Neural cell (in vitro differentiated cells): Measurements from ENCODE around the gene TRAPPC2B.

Source experiments
- CTCF ChIP-seq: fragments of 450-650 bp; IDR thresholded peaks from 2 replicates; pipeline ENCODE4 v1.5.1; 2014; ENCODE audit warnings: antibody characterized with exemption, mild to moderate bottlenecking, moderate library complexity; ENCODE audit not compliant: poor library complexity, severe bottlenecking
- EP300 ChIP-seq: fragments of 450-650 bp; conservative IDR thresholded peaks from 2 replicates; pipeline ENCODE4 v1.6.1; 2014; ENCODE audit warnings: antibody characterized with exemption, mild to moderate bottlenecking, moderate library complexity; ENCODE audit not compliant: poor library complexity, severe bottlenecking
- EZH2 ChIP-seq: fragments of 200-600, 300-800 bp; shearing (Covaris generic), sonication (generic); IDR thresholded peaks from 2 replicates; pipeline ENCODE4 v1.6.1; 2014; ENCODE audit warnings: antibody characterized with exemption, low read length, borderline replicate concordance, mild to moderate bottlenecking; ENCODE audit not compliant: insufficient read depth, poor library complexity, severe bottlenecking
- POLR2AphosphoS5 ChIP-seq: IDR thresholded peaks from 2 replicates; pipeline ENCODE4 v1.6.1; 2012
- RAD21 ChIP-seq: fragments of 450-650 bp; conservative IDR thresholded peaks from 2 replicates; pipeline ENCODE4 v1.6.1; 2014; ENCODE audit warnings: antibody characterized with exemption, mild to moderate bottlenecking, moderate library complexity
- REST ChIP-seq: IDR thresholded peaks from 2 replicates; pipeline ENCODE4 v1.6.1; 2012; ENCODE audit warnings: borderline replicate concordance
- TAF1 ChIP-seq: IDR thresholded peaks from 2 replicates; pipeline ENCODE4 v1.6.1; 2012; ENCODE audit warnings: low read depth

GRCh38 chr19:57355916-57356315 is 7.4 kb upstream of the TRAPPC2B start:
- TF ChIP-seq CTCF = no peak
- TF ChIP-seq EZH2 = no peak
- no peak for TF ChIP-seq EP300
- TF ChIP-seq POLR2AphosphoS5 = no peak
- TF ChIP-seq REST = no peak
- TF ChIP-seq RAD21 = no peak
- TF ChIP-seq TAF1 = no peak
